ENCODE data around the gene TH.

DNA sequence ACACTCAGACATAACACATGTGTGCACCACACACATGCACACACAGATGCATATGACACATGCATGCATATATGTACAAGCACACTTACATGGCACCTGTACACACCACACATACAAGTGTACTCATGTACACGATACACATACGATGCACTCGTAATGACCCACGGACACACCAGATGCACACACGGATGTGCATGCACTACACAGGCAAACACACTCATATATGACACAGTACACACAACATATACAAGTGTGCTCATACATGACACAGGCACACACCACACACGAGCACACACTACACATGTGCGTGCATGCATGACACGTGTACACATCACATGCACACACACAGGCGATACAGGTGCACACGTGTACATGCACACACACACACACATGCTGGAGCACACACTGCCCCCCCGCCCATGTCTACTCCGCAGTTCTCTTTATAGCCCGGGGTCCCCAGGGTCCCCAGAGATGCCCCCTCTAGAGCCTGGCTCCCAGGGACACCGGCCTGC, 4.8 kb upstream of the TH start:
- TF ChIP-seq, protein P1, sequence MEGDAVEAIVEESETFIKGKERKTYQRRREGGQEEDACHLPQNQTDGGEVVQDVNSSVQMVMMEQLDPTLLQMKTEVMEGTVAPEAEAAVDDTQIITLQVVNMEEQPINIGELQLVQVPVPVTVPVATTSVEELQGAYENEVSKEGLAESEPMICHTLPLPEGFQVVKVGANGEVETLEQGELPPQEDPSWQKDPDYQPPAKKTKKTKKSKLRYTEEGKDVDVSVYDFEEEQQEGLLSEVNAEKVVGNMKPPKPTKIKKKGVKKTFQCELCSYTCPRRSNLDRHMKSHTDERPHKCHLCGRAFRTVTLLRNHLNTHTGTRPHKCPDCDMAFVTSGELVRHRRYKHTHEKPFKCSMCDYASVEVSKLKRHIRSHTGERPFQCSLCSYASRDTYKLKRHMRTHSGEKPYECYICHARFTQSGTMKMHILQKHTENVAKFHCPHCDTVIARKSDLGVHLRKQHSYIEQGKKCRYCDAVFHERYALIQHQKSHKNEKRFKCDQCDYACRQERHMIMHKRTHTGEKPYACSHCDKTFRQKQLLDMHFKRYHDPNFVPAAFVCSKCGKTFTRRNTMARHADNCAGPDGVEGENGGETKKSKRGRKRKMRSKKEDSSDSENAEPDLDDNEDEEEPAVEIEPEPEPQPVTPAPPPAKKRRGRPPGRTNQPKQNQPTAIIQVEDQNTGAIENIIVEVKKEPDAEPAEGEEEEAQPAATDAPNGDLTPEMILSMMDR (IDR thresholded peaks at IDR 0.05), result no peak
- TF ChIP-seq POLR2AphosphoS5 (IDR thresholded peaks at IDR 0.05), result no peak
- TF ChIP-seq EP300 (IDR thresholded peaks at IDR 0.05), result no peak

Measured in upper lobe of left lung (tissue), 4 donors.